T follicular helper cell (primary cell): ENCODE measurements around the gene LTBP2.

Experiments used
- DNase-seq: peaks from one replicate; pipeline ENCODE4 v3.0.0-alpha.2; 2020; ENCODE audit warnings: low read depth

LTBP2 gene

DNA sequence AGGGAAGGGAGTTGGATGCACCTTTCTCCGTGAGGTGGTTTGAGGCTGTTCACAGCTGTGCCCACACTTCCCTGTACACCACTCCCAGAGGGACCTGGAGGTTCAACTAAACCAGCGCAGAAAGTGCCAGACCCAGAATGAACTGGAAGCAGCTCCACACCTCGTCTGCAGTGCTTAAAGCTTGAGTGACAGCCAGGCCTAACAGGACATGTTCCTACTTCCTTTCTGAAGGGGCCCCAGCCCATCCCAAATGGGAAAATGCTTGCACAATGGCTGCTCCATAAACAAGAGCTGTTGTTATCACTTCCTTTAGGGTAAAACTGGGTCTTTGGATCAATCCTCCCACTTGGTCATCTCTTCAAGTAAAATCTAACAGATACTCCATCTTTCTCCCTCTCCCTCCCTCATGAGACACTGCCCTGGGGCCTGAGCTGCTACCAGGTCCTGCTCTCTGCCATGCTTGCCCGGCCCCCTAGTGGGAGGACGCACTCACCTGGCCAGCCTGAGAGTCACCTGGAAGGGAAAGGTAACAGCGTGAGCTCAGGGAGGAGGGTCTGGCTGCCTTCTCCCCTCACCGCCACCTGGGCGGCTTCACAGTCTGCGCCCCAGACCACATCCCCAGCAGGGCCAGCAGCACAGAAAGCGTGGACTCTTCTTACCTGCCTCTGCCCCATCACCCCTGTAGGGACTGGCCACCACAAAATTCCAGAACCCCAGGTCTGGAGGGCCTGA, 85.0 kb downstream of the LTBP2 start:
- no peak for DNase-seq

DNA sequence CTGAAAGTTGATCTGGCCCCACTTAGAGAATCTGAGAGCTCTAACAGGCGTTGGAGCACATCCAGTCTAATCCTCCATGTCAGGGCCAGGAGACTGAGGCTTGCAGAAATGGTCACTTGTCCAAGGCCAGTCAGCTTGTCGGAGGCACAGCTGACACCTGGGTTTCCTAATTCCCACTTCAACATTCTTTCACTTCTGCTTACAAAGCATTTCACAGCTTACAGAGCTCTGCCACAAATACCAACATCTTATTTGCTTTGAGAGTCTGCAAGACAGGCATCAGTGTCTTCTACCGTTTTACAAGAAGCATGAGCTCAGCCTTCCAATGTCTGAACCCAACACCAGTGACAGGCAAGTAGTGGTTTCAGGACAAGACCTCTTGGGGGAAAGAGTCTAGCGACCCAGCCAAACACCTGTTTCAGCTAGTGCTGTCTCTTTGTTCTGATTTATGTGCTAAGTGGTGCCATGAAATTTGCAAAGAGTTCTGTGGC, 86.6 kb downstream of the LTBP2 start:
- no peak for DNase-seq

DNA sequence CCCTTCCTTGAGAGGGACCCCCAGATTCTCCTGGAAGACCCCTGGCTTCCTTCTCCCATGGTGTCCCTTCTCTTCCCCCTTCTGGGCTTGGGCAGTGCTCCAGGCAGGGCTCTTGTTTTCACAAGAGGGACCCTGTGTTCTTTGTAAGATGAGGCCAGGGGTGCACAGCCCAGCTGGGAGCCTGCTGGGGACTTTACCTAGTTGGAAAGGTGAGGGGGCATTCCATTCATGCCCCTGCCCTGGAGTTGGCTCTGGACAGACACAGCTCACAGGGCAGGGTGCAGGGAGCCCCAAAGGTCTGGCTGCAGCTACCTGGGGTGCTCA, 87.3 kb downstream of the LTBP2 start:
- no peak for DNase-seq

DNA sequence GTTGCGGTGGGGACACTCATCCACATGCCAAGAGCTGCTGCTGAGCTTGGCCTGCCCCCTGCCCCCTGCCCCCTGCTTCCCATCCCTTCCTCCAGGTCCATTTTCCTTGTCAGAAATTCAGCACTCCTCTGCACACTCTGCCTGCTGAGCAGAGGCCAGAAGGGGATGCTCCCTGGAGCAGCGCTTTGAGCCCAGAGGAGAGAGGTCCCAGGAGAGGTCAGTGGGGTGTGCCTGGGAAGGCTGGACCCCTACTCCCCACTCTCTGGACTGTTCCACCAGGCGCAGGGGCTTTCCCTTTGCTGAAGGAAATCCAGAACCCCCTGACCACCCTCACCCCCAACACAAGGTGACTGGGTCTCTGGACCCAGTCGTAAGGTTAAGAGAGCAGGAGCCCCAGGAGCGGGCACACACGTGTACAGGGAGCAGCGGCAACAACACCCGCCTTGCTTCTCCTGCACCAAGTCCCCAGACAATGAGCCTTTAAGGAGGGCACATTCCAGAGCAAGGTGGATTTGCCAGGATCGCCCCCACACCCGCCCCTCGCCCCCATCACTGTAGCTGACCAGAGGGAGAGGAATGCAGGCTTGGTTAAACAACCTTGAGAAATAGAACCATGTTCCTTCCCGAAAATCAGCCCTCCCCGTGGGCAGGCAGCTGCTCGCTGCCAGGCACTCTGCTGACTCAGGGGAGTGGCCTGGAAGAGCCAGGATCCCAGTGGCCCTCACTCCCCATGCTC, 87.8 kb downstream of the LTBP2 start:
- no peak for DNase-seq

DNA sequence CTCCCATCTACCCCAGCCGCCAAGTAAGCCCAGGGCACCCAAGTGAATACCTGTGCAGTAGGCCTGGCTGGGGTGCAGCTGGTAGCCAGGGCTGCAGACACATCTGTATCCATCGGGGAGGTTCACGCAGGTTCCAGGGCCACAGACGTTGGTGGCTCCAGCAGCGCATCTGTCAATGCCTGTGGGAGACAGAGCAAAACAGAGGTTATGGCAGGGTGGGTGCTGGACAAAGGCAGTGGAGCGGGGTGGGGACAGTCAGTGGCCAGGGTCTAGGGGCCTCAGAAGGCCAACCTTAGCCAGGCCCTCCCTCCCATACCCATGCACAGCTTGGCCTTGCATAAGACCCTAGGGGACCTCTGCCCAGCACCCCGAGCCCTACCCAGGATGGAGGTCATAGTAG, 89.3 kb downstream of the LTBP2 start:
- no peak for DNase-seq

DNA sequence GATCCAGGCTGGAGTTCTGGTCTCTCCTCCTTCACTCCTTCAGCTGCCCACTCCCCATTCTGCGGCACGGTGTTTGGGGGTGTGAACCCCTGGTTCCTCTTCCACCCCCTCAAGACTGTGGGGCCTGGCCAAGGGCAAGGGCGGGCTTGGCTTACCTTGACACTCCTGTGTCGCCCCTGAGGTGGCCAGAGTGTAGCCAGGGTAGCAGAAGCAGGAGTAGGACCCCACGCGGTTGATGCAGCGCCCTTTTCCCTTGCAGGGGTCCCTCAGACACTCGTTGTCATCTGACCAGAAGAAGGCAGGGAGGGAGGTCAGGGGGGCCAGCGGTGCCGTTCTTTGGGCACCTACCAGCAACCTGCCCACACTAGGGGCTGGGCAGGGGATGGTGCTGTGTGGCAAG, 90.3 kb downstream of the LTBP2 start:
- no peak for DNase-seq

DNA sequence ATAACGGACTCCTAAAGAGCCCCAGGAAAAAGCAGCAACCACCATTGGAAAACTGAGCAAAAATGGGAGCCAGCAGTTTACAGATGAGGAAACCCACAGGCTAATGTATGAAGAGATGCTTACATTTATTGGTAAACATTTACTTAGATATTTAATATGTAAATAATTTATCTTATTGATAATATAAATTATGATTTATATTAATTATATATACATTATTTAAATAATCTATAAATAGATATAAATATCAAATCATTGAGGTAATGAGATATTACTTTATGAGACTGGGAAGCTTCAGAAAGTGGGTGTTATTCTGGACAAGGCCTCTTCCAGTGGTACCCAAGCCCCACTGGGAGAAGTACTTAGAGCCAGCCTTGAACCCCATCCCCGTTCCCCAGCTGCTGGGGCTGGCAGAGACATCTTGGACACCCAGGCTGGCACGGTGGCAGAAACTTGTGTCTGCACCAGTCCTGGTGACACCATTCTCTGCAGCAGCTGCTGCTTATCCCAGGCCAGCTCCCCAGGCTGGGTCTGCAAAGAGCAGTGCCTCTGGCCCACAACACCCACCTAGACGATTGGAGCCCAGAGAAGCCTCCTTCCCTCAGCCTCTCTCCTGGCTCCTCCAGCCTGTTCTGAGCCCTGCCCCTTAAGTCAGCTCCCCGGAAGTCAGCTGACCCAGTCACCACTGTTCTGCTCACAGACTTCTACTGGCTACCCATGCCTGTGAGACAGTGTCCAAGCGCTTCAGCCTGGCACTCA, 92.5 kb downstream of the LTBP2 start:
- no peak for DNase-seq

DNA sequence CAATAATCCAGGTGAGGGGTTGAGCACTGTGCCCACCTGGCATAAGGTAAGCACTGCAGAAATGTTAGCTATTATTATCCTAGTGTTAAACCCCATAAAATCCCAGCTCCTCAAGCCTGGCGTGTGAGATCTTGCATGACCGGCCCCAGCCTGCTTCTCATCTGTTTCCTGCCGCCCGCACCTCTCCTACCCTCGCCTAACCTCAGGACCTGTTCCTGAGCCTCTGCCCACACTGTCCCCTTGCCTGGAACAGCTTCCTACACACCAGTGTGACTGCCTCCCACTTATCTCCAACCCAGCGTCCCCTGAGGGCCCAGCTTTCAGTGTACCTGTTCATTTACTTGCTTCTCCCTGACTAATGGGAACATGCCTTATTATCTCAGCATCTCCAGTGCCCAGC, 93.8 kb downstream of the LTBP2 start:
- DNase-seq, result no peak

DNA sequence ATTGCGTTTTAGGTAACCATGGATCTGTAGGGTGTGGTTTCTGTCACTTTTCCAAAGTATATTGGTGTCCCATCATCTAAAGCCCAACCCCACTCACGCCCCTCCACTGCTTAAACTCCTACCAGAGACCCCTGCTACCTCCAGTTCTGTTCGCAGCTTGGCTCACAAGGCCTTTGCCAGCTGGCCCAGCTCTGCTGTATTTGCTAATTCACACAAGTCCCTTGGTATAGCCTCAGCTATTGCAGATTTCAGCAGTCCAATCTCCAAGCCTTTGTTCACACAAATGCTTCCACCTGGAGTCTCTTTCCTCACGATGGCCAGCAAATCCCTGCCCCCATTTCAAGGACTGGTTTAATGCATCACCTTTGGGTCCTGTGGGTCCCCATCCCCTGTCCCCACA, 94.3 kb downstream of the LTBP2 start:
- no peak for DNase-seq

DNA sequence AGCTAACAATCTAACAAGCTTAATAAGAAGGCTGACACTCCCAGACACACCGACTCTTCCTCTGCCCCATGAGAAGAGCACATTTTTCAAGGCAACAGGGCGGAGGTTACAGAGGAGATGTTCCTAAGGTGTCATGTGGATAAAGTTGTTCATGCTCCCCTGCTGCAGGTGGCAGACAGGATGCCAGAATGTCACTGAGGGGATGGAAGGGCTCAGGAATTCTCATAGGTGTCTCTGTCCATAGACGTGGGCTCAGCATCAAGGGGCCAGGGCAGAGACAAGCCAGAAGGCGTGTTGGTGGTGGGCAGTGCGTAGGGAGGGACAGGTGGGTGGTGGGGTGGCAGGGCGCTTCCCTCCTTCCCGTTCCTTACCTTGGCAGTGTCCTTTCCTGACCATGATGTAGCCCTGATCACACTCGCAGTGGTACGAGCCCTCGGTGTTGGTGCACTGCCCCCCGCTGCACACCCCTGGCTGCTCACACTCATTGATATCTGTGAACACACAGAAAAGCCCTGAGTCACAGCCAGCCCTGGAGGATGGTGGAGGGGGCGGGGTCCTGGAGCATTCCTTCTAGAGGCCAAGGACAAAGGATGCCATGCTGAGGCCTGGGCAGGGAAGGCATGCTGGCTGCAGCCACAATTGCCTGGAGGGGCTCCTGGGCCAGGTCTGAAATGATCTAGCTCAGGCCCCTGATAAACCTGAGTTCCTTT, 95.4 kb downstream of the LTBP2 start:
- no peak for DNase-seq

DNA sequence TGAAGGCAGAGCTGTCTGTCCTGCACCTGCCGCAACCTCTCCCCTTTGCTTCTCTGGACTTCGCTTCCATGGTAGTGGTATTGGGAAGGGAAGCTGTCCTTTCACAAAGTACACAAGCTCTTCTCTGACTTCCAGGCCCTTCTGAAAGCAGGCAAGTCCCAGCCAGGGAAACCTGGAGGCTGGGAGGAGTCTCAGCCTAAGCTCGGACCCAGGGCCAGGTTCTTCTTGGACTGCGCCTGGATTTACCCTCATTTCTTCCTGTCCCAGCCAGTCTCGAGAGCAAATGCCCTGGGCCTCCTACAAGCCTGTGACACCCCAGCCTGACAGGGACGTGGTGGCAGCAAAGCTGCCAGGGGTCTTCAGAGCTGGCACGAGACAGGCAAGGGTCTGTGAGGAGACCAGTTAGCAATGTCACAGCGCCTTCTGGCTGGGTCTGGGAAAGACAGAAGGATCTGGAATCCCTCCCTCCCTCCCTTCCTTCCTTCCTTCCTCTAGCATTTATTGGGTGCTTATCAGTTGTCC, 96.1 kb downstream of the LTBP2 start:
- DNase-seq, result no peak

DNA sequence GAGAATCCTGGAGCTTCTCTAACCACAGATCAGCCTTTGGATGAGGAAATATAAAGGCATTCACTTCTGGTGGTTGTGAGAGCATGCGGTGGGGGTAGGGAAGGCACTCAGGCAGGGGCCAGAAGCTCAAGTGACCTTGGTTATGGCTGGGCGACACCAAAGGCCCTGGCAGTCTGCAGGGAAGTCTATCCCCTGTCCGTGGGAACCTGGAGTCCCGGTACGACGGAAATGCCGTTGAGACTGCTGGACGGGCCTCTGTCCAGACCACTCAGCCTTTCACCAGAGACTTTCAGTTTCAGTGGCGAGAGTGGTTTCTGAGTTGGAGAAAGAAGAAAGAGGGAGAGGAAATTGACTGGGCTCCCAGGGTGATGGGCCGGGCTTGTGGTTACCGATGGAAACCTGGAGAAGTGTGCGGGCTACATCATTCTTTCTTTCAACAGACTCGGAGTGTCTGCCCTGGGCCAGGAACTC, 97.5 kb downstream of the LTBP2 start:
- DNase-seq, result no peak

DNA sequence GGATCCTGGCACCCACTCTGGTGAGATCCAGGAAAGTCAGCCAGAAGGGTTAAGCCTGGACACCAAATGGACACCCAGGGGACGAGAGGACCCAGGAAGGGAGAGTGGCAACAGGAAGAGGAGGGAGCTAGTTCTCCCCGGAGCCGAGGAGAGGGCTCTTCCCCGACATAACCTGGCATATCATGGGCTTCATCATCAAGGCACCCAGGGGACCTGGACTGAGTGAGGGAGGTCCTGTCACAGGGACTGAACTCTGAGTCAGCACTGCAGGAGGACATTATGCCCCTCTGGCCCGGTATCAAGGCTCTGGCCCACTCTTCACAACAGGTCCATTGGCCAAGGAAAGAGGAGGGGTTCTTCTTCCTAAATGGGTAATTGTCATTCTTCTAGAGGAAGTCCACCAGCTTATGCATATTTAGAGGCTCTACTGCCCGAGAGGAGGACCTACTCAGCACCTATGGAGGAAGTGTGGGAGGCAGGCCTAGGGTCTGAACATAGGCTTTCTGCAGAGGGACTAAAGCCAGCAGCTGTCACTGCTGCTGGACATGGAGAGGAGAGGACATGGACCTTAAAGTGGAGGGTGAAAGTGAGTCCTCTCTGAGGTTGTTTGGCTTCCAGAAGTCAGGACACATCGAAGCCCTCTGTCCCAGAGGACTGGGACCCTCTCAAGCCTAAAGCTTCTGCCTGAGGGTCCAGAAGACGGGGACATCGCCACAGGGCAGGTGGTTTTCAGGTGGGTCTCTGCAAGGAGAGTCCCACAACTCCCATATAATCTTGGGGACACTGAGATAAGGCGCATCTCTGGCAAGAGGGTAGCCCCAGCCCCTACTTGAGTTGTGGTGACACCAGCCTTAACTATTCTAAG, 99.8 kb downstream of the LTBP2 start:
- no peak for DNase-seq

DNA sequence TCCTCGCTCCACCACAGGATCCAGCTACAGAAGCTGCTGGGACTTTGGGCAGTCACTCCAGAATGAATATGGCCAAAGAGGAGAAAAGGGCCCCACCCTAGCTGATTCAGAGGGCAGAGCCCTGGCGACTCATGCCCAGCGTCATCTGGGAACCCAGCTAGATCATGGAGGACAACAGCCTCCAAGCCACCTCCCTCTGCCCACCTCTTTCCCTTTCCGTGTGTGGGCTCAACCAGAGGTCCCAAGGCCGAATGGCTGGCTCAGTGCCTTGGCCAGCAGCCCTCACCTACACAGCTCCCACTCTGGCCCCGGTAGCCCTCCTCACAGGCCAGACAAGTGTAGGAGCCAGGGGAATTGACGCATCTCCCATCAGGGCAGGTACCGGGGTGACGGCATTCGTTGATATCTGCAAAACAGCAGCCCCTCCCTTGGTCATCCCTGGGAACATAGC, 101.1 kb downstream of the LTBP2 start:
- DNase-seq, result no peak

DNA sequence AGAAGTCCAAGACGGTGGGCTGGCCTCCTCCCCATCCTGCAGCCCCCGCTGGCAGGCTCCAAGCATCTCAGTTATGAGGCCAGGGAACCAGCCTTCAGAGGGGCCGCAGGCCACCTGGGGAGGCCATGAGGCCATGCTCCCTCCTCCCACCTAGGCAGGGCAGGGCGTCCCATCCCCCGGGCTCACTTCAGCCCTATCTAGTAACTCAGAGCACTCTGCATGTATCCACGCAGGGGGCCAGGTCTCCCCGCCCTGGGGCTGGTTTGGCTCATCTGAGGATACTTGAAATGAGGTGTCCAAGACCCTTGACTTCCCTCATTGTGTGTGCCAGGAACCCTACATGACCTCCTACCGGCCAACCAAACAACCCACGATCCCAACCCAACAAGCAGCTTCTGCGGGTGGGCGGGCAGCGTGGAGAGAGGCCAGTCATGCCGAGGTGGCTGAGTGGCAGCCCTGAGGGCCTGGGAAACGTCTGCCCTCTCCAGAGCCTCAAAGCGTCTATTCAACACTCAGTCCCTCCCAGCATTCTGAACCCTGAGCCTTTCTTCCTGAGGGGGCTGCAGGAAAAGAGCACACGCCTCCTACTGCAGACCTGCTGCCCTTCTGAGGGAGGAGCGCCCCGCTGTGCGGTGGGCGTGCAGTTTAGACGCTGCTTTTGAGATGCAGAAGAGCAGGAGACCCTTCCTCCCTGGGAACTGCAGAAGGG, 101.7 kb downstream of the LTBP2 start:
- DNase-seq, result no peak

DNA sequence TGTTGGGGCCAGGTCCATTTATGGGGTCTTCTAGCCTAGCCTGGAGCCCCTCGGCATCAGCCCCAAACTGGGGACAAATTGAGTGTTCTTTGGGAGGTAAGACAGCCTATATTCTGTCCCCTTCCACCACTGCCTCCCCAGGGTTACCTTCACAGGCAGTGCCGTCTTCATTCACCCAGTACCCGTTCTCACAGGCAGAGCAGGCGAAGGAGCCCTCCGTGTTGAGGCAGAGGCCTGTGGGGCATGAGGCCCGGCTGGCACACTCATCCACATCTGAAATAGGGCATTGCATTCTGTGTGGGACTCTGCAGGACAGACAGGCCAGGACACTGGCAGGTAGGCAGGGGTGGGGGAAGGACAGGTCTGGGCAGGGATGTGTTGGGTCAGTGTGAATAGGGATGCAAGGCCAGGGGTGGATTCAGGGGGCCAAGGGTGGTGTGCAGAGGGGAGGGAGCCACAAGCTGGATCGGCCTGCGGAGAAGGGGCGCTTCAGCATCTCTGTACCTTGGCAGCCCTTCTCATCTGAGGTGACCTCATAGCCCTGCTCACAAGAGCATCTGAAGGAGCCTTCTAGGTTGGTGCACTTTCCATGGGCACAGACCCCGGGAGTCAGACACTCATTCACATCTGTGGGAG, 102.3 kb downstream of the LTBP2 start:
- no peak for DNase-seq

DNA sequence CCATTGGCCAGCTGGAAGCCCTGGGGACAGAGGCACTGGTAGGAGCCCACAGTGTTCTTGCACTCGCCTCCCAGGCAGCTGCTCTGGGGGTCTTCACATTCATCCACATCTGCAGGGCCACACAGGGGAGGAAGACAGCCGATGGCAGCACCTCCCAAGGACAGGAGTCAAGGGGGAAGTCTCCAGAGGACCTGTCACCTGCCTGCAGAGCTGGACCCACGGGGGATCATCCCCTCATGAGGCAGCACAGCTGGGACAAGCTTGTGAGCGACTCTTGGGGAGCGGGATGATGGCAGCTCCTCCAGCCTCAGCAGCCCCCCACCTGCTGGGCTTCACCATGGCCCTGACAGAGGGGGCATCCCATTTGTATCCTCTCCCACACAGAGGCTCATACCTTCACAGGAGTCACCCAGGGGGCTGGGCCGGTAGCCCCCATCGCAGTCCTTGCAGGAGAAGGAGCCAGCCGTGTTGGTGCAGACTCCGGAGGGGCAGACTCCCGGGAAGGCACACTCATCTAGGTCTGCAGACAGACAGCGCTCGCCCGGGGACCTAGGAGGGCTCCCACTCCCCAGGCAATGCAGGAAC, 103.1 kb downstream of the LTBP2 start:
- DNase-seq, result no peak

DNA sequence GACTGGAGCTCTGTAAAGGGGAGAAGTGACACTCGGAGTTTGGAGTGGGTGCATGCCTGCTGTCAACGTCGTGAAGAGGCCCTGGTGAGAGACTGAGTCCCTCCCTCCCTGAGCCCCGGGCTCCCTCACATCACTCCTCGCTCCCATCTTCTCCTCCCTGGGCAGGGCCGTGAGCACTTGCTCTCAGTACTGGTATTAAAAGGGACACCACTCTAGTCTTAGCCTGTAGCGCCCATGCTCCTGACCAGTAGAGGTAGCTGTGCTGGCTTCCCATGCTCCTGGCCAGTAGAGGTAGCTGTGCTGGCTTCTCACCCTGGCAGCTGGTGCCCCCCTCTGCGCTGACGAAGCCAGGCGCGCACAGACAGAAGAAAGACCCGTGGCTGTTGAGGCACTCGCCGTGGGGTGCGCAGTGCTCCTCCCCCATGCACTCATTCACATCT, 103.7 kb downstream of the LTBP2 start:
- no peak for DNase-seq

DNA sequence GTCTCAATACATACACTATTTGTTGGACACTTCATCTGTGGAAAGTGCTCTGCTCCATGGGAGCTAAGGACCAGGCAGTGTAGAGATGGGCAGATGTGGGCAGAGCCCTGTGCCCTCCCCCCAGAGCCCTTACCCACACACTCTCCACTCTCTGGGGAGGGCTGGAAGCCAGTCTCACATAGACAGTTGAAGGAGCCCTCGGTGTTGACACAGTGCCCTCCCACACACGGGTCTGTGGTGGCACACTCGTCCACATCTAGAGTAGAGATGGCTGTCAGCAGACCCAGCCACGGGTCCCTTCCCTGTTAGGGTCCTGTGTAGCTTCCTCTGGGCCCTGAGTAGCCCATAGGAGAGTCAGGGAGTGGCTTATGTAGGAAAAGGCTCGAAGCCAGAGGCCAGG, 104.2 kb downstream of the LTBP2 start:
- no peak for DNase-seq
